ENCODE data around the gene PCDHB1.
"Not testable (repeated sequence)": the region's sequence is repeated elsewhere in the genome, so short reads cannot be mapped to it uniquely, and the experiment has no call there.

PCDHB1 gene

GRCh38 chr5:141102471-141102870 is 51.3 kb downstream of the PCDHB1 start:
- peaks cover 38% of the 10 kb centered on the region for H3K27me3 Mint-ChIP-seq
- not testable (repeated sequence) for H3K4me3 Mint-ChIP-seq

GRCh38 chr5:141105350-141105749 is 54.2 kb downstream of the PCDHB1 start:
- Mint-ChIP-seq H3K9me3 (ENCODE audit: low read depth) (peaks cover 11% of the 10 kb centered on the region), H3K4me1 (ENCODE audit: low read depth) (no peaks in the 10 kb centered on the region), H3K27me3 (peaks cover 27% of the 10 kb centered on the region), H3K27ac (no peak overlapping the region), H3K36me3 (peaks cover 1% of the 10 kb centered on the region), H3K4me3 (no peak overlapping the region)

More at GRCh38 chr5:141102471-141102870, 51.3 kb downstream of the PCDHB1 start:
- not testable (repeated sequence) for H3K36me3 Mint-ChIP-seq; H3K4me1 Mint-ChIP-seq (ENCODE audit: low read depth); H3K27ac Mint-ChIP-seq
- H3K9me3 Mint-ChIP-seq (ENCODE audit: low read depth): peaks cover 15% of the 10 kb centered on the region

Data from activated naive CD8-positive, alpha-beta T cell (primary cell).